Prostate gland (tissue), 2 donors: Measurements from ENCODE around the gene PDE7B.

Experiments used
- CTCF ChIP-seq, 4 experiments: fragments of 200-600 bp in 2 of 4; fragments of 450-650 bp in 2 of 4; sonication (generic) in 2 of 4; IDR thresholded peaks; 1 replicate in 3 of 4; 2 replicates in 1 of 4; pipeline ENCODE4 v1.5.1; 2016 to 2019; ENCODE audit warnings: antibody characterized with exemption in 4 of 4, mild to moderate bottlenecking in 2 of 4, moderate library complexity in 2 of 4
- POLR2AphosphoS5 ChIP-seq: sonication (generic); formaldehyde crosslinking; IDR thresholded peaks from one replicate; pipeline ENCODE4 v1.6.1; 2017; ENCODE audit warnings: antibody characterized with exemption

GRCh38 chr6:136058852-136059251, 207.4 kb downstream of the PDE7B start:
- no peak for TF ChIP-seq CTCF (IDR thresholded peaks at IDR 0.05)
- TF ChIP-seq POLR2AphosphoS5, result no peak
